Head of caudate nucleus (tissue), 42 donors: ENCODE results near the gene ALKBH3.

Source experiments
- DNase-seq, 42 donors: peaks; one replicate each; pipeline versions ENCODE4 v3.0.0 to v3.0.0-alpha.2; 2020 to 2021; ENCODE audit warnings: mixed read lengths in 7 of 42
- intact Hi-C: fragments of 100-400 bp; cut with DNase I; formaldehyde crosslinking; loops from one replicate; pipeline ENCODE4 v1.15.0; 2022

Gene ALKBH3

GRCh38 chr11:43919852-43920597 lies 39.4 kb downstream of the ALKBH3 start:
- DNase-seq, result no peak

GRCh38 chr11:43920598-43921419 lies 40.2 kb downstream of the ALKBH3 start:
- peak in 20 of 42 donors; percentile 29 to 78 (median 49) for DNase-seq
- intact Hi-C loops, result no loop called here

More at GRCh38 chr11:43919852-43920597, 39.4 kb downstream of the ALKBH3 start:
- intact Hi-C loops, result no loop called here

- intact Hi-C loops, result no loop called here
- DNase-seq, result no peak
Observed at GRCh38 chr11:43921561-43922294, 41.1 kb downstream of the ALKBH3 start.

- no peak for DNase-seq
- intact Hi-C loops, result no loop called here
Observed at GRCh38 chr11:43922295-43922648, 41.6 kb downstream of the ALKBH3 start.

GRCh38 chr11:43922744-43923405 lies 42.2 kb downstream of the ALKBH3 start:
- intact Hi-C loops, result no loop called here

GRCh38 chr11:43923406-43924111 lies 42.9 kb downstream of the ALKBH3 start:
- peak in 33 of 42 donors; percentile 28 to 85 (median 60) for DNase-seq
- intact Hi-C loops, result no loop called here

More at GRCh38 chr11:43922744-43923405, 42.2 kb downstream of the ALKBH3 start:
- DNase-seq, result peak in 1 of 42 donors; percentile 17

- intact Hi-C loops, result no loop called here
- DNase-seq, result no peak
Observed at GRCh38 chr11:43924112-43924855, 43.7 kb downstream of the ALKBH3 start.

GRCh38 chr11:43925063-43925931 lies 44.7 kb downstream of the ALKBH3 start:
- intact Hi-C loops, result no loop called here
- DNase-seq, result no peak

- intact Hi-C loops, result no loop called here
- DNase-seq, result no peak
Observed at GRCh38 chr11:43925932-43926505, 45.4 kb downstream of the ALKBH3 start.

GRCh38 chr11:43927070-43927469 lies 46.4 kb downstream of the ALKBH3 start:
- no peak for DNase-seq
- intact Hi-C loops, result no loop called here

- no peak for DNase-seq
- intact Hi-C loops, result no loop called here
Observed at GRCh38 chr11:43927925-43928707, 47.5 kb downstream of the ALKBH3 start.

GRCh38 chr11:43928721-43929120 lies 48.1 kb downstream of the ALKBH3 start:
- intact Hi-C loops, result no loop called here
- no peak for DNase-seq

GRCh38 chr11:43930868-43931716 lies 50.5 kb downstream of the ALKBH3 start:
- DNase-seq, result no peak
- intact Hi-C loops, result no loop called here

GRCh38 chr11:43931717-43932039 lies 51.0 kb downstream of the ALKBH3 start:
- intact Hi-C loops, result no loop called here
- DNase-seq, result no peak

- no peak for DNase-seq
- intact Hi-C loops, result no loop called here
Observed at GRCh38 chr11:43933226-43933607, 52.6 kb downstream of the ALKBH3 start.
